AG09309 (cell line): ENCODE results near the gene ZIC3.
"Not testable (repeated sequence)": the region's sequence is repeated elsewhere in the genome, so short reads cannot be mapped to it uniquely, and the experiment has no call there.

Experiments
- DNase-seq: peaks from one replicate; pipeline ENCODE4 v3.0.0-alpha.2; 2010; ENCODE audit warnings: low read depth
- H3K4me3 ChIP-seq: 2 replicates; pipeline ENCODE4 v1.5.1; 2011; ENCODE audit warnings: mild to moderate bottlenecking, low read depth, low read length, moderate library complexity; ENCODE audit not compliant: control insufficient read depth
- CTCF ChIP-seq: IDR thresholded peaks from 2 replicates; pipeline ENCODE4 v1.5.1; 2011; ENCODE audit warnings: mild to moderate bottlenecking, low read depth, low read length, inconsistent platforms; ENCODE audit not compliant: insufficient read depth, control insufficient read depth; ENCODE audit errors: missing control alignments

The ZIC3 gene

DNA sequence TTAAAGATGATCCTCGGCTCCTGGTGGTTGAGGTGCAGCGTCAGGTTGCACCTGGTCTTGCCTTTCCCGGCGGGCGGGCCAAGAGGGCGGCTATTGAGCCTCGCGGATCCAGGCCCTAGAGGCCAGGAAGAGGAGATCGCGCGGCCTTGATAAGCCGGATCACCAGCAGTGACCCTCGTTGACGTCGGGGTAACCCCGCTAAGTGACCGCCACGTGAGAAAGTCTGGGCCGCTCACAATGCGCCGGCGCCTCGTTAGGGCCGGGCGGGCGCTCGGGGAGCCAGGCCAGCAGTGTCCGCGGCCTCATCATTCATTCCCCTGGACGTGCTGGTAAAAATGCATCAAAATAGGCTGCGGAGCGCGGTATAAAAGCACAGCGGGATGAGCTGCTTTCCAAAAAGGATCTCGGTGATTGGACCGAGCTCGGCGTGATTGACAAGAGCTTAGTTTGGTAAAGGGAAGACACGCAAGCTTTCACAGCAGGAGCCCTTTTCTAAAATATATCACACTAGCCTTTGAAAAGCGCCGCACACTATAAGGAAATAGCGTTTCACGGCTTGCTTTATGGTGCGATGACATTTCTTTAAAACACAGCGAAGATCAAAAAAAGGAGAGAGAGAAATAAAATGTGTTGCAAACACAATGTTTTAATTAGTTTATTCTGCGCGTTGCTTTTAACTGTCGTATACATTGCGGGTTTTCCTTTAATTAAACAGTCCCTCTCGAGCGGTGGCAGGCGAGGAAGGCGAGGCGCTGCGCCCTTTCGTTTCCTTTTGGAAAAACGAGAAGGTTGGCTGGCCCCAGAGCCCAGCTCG lies 15.9 kb upstream of the ZIC3 start:
- DNase-seq, result no peak
- TF ChIP-seq CTCF, result no peak
- no peak overlapping the region for H3K4me3 ChIP-seq

DNA sequence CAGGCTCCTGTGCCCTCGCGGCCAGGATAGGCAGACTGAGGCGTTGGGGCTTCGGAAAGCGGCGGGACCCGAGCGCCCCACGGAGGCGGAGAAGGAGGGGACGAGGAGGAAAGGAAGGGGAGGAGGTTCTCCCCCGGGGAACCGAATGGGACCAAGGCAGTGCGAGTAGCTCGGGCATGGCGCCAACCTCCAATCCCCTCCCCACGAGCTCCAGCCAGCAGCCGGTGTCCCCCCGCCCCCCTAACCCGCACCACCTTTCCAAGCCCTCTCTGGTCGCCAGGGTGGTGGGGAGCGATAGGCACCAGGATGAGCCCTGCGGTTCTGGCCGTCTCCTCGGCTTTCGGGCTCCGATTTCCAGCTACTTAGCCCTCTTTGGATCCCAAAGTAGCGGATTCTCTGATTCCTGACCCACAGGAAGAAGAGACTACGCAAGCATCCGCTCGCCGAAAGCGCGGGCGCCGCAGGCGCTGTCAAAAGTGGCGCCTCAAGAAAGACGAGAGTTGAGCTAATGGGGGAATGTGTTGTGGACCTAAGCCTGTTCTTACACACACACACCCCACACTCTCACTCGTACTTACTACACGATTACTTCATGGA lies 15.2 kb upstream of the ZIC3 start:
- DNase-seq, result no peak
- no peak overlapping the region for H3K4me3 ChIP-seq
- no peak for TF ChIP-seq CTCF

DNA sequence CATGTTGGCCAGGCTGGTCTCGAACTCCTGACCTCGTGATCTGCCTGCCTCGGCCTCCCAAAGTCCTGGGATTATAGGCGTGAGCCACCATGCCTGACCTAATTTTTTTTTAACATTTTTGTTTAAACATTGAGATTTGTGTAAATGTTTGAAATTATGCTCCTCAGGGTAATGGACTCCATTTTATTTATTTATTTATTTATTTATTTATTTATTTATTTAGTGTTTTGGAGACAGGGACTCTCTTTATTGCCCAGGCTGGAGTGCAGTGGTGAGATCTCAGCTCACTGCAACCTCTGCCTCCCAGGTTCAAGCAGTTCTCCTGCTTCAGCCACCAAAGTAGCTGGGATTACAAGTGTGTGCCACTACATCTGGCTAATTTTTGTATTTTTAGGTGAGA lies 13.8 kb upstream of the ZIC3 start:
- not testable (repeated sequence) for DNase-seq, H3K4me3 ChIP-seq

GRCh38 chrX:137562096-137562495 lies 3.8 kb upstream of the ZIC3 start:
- DNase-seq, result no peak
- TF ChIP-seq CTCF, result no peak
- H3K4me3 ChIP-seq, result no peak overlapping the region

GRCh38 chrX:137563681-137564651 lies 2.0 kb upstream of the ZIC3 start:
- no peak overlapping the region for H3K4me3 ChIP-seq
- TF ChIP-seq CTCF, result no peak
- no peak for DNase-seq

DNA sequence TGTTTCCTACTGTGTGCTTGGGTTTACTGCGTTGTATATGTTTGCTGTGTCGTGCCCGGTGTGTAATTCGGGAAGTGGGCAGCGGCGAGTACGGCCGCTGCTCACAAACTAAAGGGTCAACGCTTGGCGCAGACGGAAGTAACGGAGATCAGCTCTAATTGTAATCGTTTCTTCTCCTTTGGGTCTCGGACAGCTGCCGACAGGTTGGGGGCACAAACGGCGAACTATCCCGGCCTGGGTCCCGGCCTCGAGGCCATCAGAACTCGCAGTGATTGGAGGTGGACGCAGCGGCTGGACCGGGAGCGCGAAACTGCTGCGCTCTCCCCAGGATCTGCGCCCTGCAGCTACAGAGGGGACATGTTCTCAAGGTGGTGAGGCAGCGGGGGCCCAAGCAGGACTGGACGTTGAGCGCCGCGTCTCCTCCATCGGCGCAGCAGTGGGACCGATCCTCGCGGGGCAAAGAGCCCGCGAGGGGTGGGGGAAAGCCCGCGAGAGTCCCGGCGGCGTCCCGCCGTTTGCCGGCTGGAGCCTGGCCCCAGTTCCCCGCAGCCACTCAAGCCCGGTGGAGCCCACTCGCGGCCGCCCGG lies 516 bp upstream of the ZIC3 start:
- no peak for TF ChIP-seq CTCF
- peak overlapping the region; percentile 18 for H3K4me3 ChIP-seq
- DNase-seq, result no peak
